NCI-H1048 (cell line): Measurements from ENCODE around the gene PRKAG2.
"Not testable (repeated sequence)": the region's sequence is repeated elsewhere in the genome, so short reads cannot be mapped to it uniquely, and the experiment has no call there.

Source experiments
- DNase-seq: peaks from one replicate; lab custom pipeline; 2025; lab: John Stamatoyannopoulos, UW

PRKAG2 gene

GRCh38 chr7:151786241-151786640 lies 90.7 kb downstream of the PRKAG2 start:
- DNase-seq = no peak

- DNase-seq = no peak
Measured at GRCh38 chr7:151785681-151785965, 91.3 kb downstream of the PRKAG2 start.

- no peak for DNase-seq
Measured at GRCh38 chr7:151784853-151785680, 91.8 kb downstream of the PRKAG2 start.

- DNase-seq = no peak
Measured at GRCh38 chr7:151783958-151784575, 92.8 kb downstream of the PRKAG2 start.

- no peak for DNase-seq
Measured at GRCh38 chr7:151782598-151783448, 94.1 kb downstream of the PRKAG2 start.

- DNase-seq = not testable (repeated sequence)
Measured at GRCh38 chr7:151782256-151782597, 94.7 kb downstream of the PRKAG2 start.

GRCh38 chr7:151781161-151781845 lies 95.6 kb downstream of the PRKAG2 start:
- DNase-seq = no peak

GRCh38 chr7:151780631-151781030 lies 96.3 kb downstream of the PRKAG2 start:
- no peak for DNase-seq

GRCh38 chr7:151779678-151780077 lies 97.2 kb downstream of the PRKAG2 start:
- no peak for DNase-seq

GRCh38 chr7:151779255-151779654 lies 97.7 kb downstream of the PRKAG2 start:
- no peak for DNase-seq

- DNase-seq = no peak
Measured at GRCh38 chr7:151777908-151778670, 98.8 kb downstream of the PRKAG2 start.

GRCh38 chr7:151777495-151777880 lies 99.4 kb downstream of the PRKAG2 start:
- no peak for DNase-seq

- no peak for DNase-seq
Measured at GRCh38 chr7:151776876-151777494, 99.9 kb downstream of the PRKAG2 start.

- DNase-seq = no peak
Measured at GRCh38 chr7:151776446-151776845, 100.5 kb downstream of the PRKAG2 start.

- DNase-seq = no peak
Measured at GRCh38 chr7:151775547-151776443, 101.1 kb downstream of the PRKAG2 start.

GRCh38 chr7:151774951-151775350 lies 102.0 kb downstream of the PRKAG2 start:
- DNase-seq = no peak

- no peak for DNase-seq
Measured at GRCh38 chr7:151773797-151774196, 103.1 kb downstream of the PRKAG2 start.

GRCh38 chr7:151770232-151770631 lies 106.7 kb downstream of the PRKAG2 start:
- DNase-seq = no peak

- no peak for DNase-seq
Measured at GRCh38 chr7:151769188-151769821, 107.6 kb downstream of the PRKAG2 start.

- no peak for DNase-seq
Measured at GRCh38 chr7:151768805-151769187, 108.1 kb downstream of the PRKAG2 start.
